Neural crest cell (in vitro differentiated cells): ENCODE results near the gene MARCHF4. TPM values are rescaled to one million over a fixed set of nuclear protein-coding genes. Genes with fewer than 3 reads are reported as not detected.

Experiments used
- DNase-seq: peaks from one replicate; pipeline ENCODE4 v3.0.0; 2021; ENCODE audit warnings: low read depth, mixed read lengths, low spot score
- H3K27ac Mint-ChIP-seq: one replicate; pipeline ENCODE4 v1.8.0; 2021; ENCODE audit warnings: mild to moderate bottlenecking, mixed read lengths; ENCODE audit not compliant: unreplicated experiment
- H3K27me3 Mint-ChIP-seq: 2 replicates; pipeline ENCODE4 v1.8.0; 2021; ENCODE audit warnings: low read depth, mild to moderate bottlenecking, mixed read lengths
- H3K36me3 Mint-ChIP-seq: 2 replicates; pipeline ENCODE4 v1.8.0; 2021; ENCODE audit warnings: low read depth, mild to moderate bottlenecking, mixed read lengths
- H3K4me1 Mint-ChIP-seq: 2 replicates; pipeline ENCODE4 v1.8.0; 2021; ENCODE audit warnings: mixed read lengths
- H3K4me3 Mint-ChIP-seq: one replicate; pipeline ENCODE4 v1.8.0; 2021; ENCODE audit warnings: mild to moderate bottlenecking, mixed read lengths
- H3K9me3 Mint-ChIP-seq: 2 replicates; pipeline ENCODE4 v1.8.0; 2021; ENCODE audit warnings: mixed read lengths
- total RNA-seq: library from RNA; stranded (reverse); gene quantifications from 2 replicates; pipeline ENCODE4 v1.2.1, GENCODE V29; 2021
- TF ChIP-seq, protein P1 (sequence below): fragments of 200-600 bp; sonication (generic); conservative IDR thresholded peaks from 2 replicates; pipeline ENCODE4 v1.5.0; 2021; ENCODE audit warnings: antibody characterized with exemption, mild to moderate bottlenecking

MARCHF4 gene
- total RNA-seq, 1 donor from 2014 or later, result 0.86 TPM

DNA sequence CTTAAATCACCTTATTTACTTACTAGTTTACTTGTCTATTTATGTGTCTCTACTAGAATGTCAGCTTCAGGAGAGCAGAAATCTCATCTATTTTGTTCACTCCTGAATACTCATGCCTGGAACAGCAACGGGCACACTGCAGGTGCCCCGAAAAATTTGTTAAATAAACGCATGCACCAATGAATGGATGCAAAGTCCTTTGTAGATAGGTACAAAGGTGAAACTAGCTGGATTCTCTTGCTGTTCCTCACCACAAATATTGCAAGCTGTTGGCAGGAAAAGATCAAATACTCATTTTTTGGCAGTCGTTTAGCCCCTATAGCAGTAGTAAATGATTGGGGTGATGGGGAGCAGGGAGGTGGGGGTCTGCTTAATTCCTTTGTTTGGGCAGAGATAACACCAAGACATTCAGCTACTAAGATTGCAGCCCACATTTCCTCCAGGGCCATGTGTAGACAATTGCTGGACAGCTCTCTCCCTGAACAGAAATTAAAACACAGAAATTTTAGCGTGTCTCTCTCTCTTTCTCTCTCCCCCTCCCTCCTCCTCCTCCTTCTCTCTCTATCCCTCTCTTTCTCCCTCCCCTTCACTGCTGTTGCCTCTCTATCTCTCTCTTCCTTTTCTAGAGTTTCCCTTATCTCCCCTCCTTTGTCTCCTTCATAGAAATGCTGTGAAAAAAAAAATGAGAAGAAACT, 5.4 kb downstream of the MARCHF4 start:
- DNase-seq, result no peak
- Mint-ChIP-seq H3K4me3 (no peak overlapping the region), H3K36me3 (no peaks in the 10 kb centered on the region), H3K27ac (no peak overlapping the region), H3K9me3 (no peaks in the 10 kb centered on the region), H3K4me1 (peaks cover 5% of the 10 kb centered on the region), H3K27me3 (peaks cover 90% of the 10 kb centered on the region)
- TF ChIP-seq, protein P1, sequence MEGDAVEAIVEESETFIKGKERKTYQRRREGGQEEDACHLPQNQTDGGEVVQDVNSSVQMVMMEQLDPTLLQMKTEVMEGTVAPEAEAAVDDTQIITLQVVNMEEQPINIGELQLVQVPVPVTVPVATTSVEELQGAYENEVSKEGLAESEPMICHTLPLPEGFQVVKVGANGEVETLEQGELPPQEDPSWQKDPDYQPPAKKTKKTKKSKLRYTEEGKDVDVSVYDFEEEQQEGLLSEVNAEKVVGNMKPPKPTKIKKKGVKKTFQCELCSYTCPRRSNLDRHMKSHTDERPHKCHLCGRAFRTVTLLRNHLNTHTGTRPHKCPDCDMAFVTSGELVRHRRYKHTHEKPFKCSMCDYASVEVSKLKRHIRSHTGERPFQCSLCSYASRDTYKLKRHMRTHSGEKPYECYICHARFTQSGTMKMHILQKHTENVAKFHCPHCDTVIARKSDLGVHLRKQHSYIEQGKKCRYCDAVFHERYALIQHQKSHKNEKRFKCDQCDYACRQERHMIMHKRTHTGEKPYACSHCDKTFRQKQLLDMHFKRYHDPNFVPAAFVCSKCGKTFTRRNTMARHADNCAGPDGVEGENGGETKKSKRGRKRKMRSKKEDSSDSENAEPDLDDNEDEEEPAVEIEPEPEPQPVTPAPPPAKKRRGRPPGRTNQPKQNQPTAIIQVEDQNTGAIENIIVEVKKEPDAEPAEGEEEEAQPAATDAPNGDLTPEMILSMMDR, result no peak

DNA sequence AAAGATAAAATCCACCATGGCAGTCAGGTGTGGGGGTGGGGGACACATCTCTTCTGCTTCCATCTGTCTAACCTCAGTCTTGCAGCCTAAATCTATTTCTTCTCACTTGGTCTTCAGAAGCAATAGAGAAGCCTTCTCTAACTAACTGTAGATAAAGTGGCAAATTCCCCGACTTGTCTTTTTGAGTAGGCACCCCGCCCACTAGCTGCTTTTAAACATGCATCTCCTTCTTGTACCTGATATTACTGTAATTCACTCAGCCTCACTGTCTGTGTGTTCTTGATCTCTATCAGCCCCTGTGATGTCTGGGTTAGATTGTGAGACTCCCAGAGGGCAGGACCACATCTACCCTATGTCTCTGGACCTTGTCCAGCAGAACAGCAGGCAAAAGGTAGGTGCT, 6.8 kb downstream of the MARCHF4 start:
- TF ChIP-seq, protein P1, result no peak
- DNase-seq, result no peak
- Mint-ChIP-seq H3K4me1 (no peaks in the 10 kb centered on the region), H3K9me3 (no peaks in the 10 kb centered on the region), H3K27ac (no peak overlapping the region), H3K36me3 (no peaks in the 10 kb centered on the region), H3K27me3 (peaks cover 91% of the 10 kb centered on the region), H3K4me3 (no peak overlapping the region)

DNA sequence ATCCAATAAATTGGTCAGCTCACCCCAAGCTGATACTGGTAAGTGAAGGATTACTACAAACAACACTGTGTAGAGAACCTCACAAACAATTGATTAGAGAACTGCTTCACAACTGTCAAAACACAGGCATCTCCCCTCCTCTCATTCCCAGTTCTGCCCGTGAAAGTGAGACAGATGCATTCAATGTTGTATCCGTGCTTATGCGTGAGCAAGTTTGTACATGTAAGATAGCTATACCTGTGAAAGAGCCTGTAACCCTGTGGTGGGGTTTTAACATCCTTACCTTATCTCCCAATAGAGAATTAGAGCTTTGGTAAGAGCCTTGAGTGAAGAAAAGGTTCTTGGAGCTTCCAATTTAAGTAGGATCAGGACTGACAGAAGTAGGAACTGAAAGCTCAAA, 9.1 kb downstream of the MARCHF4 start:
- DNase-seq, result no peak
- Mint-ChIP-seq H3K4me3 (no peak overlapping the region), H3K9me3 (no peaks in the 10 kb centered on the region), H3K27me3 (peaks cover 86% of the 10 kb centered on the region), H3K4me1 (no peaks in the 10 kb centered on the region), H3K36me3 (no peaks in the 10 kb centered on the region), H3K27ac (no peak overlapping the region)
- TF ChIP-seq, protein P1, result no peak

DNA sequence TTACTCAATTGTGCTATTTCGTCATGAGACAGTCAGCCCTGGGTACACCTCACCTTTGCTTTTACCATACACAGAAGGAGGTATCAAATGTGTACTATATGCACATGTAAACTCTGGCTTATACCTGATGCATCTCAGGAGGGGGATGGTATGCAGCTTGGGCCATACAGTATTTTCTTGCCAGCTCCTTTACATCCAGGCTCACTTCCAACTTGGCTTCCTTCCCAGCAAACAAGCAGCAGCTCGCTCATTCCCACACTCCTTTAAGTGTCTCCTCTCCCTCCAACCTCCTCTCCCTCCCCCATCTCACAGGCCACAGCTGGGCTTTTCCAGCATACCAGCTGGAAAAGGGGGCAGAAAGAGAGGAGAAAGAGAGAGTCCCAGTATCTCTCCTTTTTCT, 9.6 kb downstream of the MARCHF4 start:
- H3K4me3 Mint-ChIP-seq, result no peak overlapping the region
- H3K36me3 Mint-ChIP-seq, result no peaks in the 10 kb centered on the region
- H3K27ac Mint-ChIP-seq, result no peak overlapping the region
- no peaks in the 10 kb centered on the region for H3K9me3 Mint-ChIP-seq
- no peak for DNase-seq
- no peaks in the 10 kb centered on the region for H3K4me1 Mint-ChIP-seq
- TF ChIP-seq, protein P1, result no peak
- H3K27me3 Mint-ChIP-seq, result peaks cover 86% of the 10 kb centered on the region

DNA sequence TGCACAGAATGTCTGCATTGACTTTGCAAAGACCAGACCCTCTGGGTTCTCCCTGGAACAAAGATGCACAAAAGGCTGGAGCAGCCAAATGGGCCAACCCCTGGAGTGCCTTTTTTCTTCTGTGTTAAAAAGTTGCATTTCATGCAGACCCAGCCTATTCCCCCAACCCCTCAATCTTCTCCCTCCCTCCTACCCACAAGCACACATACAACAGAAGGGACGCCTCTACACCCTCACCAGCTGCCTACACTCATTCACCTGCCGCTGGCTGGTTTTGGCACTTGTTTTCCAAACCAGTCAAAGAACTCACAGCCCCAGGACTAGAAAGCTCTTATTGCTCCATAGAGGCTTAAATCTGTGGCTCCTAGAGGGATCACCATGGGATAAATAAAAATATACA, 16.6 kb downstream of the MARCHF4 start:
- Mint-ChIP-seq H3K4me3 (no peak overlapping the region), H3K27me3 (peaks cover 24% of the 10 kb centered on the region), H3K4me1 (peaks cover 8% of the 10 kb centered on the region), H3K9me3 (no peaks in the 10 kb centered on the region), H3K27ac (no peak overlapping the region), H3K36me3 (no peaks in the 10 kb centered on the region)
- TF ChIP-seq, protein P1, result no peak
- DNase-seq, result no peak
